GM19463 (cell line): ENCODE data around the gene CD33.

ENCODE experiments used
- ATAC-seq: cut with Tn5 transposase; IDR thresholded peaks from one replicate; pipeline ENCODE4 v1.9.1; 2021; ENCODE audit warnings: mild to moderate bottlenecking, moderate library complexity; ENCODE audit not compliant: unreplicated experiment

The CD33 gene

GRCh38 chr19:51258165-51259160, 33.6 kb downstream of the CD33 start:
- ATAC-seq: no peak

- ATAC-seq: no peak
Observed at GRCh38 chr19:51259348-51260245, 34.7 kb downstream of the CD33 start.

DNA sequence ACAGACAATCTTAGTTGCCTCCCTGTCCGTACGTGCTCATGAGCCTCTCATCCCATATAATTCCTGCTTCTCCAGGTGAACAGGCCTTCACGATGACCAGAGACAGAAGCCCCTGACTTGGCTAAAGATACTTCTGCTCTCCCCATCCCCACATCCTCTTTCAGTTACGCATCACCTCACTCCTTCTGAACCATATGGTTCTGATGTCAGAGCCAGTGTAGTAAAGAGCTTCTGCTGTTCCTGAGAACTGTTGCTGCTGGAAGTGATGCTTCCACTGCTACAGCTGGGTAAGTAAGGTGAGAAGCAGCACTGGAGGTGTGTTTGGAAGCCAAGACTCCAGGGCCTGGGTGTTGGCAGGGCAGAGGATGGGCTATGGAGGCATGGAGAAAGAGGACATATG, 38.9 kb downstream of the CD33 start:
- no peak for ATAC-seq

DNA sequence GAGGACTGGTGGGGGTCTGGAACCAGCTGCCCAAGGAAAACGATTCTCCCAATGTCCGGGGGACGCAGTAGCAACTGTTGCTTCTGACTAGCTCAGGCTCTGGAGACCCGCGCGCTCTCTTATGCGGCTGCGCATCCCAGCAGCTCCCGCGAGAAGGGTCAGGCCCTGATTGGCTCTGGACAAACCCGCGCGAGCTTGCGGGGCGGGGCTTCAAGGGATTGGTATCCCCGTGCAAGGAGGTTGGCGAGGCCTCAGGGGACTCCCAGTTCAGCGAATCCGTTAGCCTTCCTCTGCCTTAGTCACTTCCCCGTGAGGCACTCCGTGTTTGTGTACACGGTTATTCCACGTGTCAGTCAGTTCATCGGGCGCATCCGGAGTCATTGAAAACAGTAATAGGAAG, 46.2 kb downstream of the CD33 start:
- no peak for ATAC-seq

- ATAC-seq: no peak
Observed at GRCh38 chr19:51272183-51272810, 47.4 kb downstream of the CD33 start.

GRCh38 chr19:51274049-51274770, 49.3 kb downstream of the CD33 start:
- no peak for ATAC-seq

- no peak for ATAC-seq
Observed at GRCh38 chr19:51277112-51277511, 52.2 kb downstream of the CD33 start.

DNA sequence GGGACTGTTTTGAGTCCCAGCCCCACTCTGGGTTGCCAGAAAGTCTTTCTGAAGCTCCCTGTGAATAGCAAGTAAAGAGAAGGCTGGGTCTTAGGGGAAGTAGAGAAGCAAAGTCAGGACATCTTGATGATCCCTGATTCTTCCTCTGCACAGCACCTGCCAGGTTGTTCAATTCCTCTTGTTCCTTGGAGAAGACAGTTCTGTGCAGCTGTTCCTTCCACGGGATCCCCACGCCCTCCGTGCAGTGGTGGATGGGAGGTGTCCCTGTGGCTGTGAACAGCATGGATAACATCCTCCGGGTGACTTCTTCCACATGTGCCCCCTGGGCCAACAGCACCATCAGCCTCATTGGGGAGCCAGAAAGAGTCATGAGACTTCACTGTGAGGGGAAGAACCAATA, 57.5 kb downstream of the CD33 start:
- no peak for ATAC-seq

GRCh38 chr19:51285682-51286081, 60.8 kb downstream of the CD33 start:
- ATAC-seq: no peak
